ENCODE measurements around the gene RAB2B.
A peak's percentile ranks its signal among the peaks of the same experiment; 100 is the strongest.

DNA sequence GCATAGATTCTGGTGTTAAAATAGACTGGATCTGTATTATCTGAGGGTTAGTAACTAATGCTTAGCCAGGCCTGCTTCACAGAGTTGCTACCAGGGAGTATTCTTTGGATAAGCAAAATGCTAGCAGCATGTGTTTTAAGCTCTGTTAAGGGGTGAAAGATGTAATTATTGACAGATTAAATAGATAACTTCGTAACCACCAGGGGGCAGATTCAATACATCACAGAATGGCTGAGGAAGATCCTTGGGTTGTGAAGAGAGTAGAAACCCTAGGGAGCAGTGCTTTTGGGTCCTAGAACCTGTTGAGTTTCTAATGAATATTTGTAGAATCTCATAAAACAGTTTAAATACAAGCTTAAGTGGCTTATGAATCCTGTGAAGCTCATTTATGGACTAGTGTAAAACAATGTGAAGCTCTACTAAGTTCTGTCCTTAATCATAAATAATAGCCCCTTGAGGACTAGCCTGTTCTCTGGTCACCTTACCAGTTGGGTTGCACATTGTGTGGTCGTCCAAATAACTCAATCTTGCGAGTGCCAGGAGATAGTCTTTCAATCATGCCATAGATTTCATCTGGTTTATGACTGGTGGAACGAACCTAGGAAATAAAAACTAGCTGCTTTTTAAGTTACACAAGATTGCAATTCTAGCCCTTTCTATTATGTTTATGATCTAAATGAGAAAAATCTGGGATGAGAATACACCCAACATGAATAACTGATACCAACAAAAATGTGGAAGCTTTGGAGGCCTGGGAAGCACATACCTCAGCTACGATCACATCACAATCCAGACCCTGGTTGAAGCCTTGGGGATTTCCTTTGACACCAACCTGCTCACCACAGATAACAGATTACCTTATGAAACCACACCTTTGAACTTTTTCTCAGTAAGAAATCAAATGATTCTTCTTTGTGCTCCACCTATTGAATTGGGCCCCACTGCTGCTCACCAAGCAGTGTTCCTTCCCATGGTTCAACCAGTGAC, 22.1 kb upstream of the RAB2B start:
- no peak for TF ChIP-seq EZH2 (IDR thresholded peaks at IDR 0.05)
- TF ChIP-seq, protein P1, sequence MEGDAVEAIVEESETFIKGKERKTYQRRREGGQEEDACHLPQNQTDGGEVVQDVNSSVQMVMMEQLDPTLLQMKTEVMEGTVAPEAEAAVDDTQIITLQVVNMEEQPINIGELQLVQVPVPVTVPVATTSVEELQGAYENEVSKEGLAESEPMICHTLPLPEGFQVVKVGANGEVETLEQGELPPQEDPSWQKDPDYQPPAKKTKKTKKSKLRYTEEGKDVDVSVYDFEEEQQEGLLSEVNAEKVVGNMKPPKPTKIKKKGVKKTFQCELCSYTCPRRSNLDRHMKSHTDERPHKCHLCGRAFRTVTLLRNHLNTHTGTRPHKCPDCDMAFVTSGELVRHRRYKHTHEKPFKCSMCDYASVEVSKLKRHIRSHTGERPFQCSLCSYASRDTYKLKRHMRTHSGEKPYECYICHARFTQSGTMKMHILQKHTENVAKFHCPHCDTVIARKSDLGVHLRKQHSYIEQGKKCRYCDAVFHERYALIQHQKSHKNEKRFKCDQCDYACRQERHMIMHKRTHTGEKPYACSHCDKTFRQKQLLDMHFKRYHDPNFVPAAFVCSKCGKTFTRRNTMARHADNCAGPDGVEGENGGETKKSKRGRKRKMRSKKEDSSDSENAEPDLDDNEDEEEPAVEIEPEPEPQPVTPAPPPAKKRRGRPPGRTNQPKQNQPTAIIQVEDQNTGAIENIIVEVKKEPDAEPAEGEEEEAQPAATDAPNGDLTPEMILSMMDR (IDR thresholded peaks at IDR 0.05): peak; percentile 72
- no peak for TF ChIP-seq EZH2phosphoT487 (IDR thresholded peaks at IDR 0.05)

Measured in neural progenitor cell (in vitro differentiated cells).